Measurements from ENCODE around the gene LRG1. TPM values are rescaled to one million over a fixed set of nuclear protein-coding genes. Genes with fewer than 3 reads are reported as not detected.

LRG1 gene
- total RNA-seq, 2 donors from 2014 or later = 2.5 to 3.6 TPM

DNA sequence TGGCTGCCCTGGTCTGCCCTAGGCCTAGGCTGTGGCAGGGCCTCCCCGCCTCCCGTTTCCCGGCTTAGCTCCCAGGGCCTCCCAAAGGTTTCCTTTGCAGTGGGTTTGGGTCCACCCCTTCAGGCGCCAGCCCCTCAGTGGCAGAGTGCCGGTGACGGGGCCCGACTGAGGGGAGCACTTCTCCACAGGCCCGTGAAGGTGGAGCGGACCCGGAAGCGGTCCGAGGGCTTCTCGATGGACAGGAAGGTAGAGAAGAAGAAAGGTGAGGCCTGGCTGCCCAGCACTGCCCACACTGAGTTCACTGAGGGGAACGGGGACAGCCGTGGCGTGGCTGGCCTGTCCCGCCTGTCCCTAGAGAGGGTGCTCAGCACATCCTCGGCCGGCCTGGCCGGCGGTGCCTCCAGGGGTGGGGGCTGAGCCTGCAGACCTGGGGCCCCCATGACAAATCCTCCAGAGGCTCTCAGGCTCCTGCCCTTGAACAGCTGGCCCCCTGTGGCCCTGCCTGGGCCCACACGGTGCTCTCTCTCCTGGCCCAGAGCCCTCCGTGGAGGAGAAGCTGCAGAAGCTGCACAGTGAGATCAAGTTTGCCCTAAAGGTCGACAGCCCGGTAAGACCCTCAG, 42.0 kb downstream of the LRG1 start:
- Histone ChIP-seq H3K36me3 (peaks cover 8 to 31% of the 10 kb centered on the region in 2 donors), H3K27ac (no peak overlapping the region)

GRCh38 chr19:4496304-4496703, 43.5 kb downstream of the LRG1 start:
- Histone ChIP-seq H3K27ac (no peak overlapping the region), H3K36me3 (peaks cover 15 to 34% of the 10 kb centered on the region in 2 donors), H3K9me3 (no peaks in the 10 kb centered on the region), H3K4me1 (replicated peaks) (no peaks in the 10 kb centered on the region), H3K4me3 (no peak overlapping the region), H3K27me3 (replicated peaks; ENCODE audit: insufficient read depth) (no peaks in the 10 kb centered on the region)
- WGBS = 86% methylated on average over 18 of the region's 18 CpGs
- intact Hi-C loops (cut with DNase I) = no loop called here
- TF ChIP-seq POLR2A (IDR thresholded peaks at IDR 0.05) = no peak
- TF ChIP-seq, protein P1, sequence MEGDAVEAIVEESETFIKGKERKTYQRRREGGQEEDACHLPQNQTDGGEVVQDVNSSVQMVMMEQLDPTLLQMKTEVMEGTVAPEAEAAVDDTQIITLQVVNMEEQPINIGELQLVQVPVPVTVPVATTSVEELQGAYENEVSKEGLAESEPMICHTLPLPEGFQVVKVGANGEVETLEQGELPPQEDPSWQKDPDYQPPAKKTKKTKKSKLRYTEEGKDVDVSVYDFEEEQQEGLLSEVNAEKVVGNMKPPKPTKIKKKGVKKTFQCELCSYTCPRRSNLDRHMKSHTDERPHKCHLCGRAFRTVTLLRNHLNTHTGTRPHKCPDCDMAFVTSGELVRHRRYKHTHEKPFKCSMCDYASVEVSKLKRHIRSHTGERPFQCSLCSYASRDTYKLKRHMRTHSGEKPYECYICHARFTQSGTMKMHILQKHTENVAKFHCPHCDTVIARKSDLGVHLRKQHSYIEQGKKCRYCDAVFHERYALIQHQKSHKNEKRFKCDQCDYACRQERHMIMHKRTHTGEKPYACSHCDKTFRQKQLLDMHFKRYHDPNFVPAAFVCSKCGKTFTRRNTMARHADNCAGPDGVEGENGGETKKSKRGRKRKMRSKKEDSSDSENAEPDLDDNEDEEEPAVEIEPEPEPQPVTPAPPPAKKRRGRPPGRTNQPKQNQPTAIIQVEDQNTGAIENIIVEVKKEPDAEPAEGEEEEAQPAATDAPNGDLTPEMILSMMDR (IDR thresholded peaks at IDR 0.05) = no peak
- no peak for TF ChIP-seq POLR2AphosphoS5 (IDR thresholded peaks at IDR 0.05)
- DNase-seq (ENCODE audit: low spot score) = no peak

More for the DNA sequence above, 42.0 kb downstream of the LRG1 start:
- no peaks in the 10 kb centered on the region for H3K27me3 ChIP-seq (replicated peaks; ENCODE audit: insufficient read depth)
- no peak overlapping the region for H3K4me3 ChIP-seq
- no peaks in the 10 kb centered on the region for H3K9me3 ChIP-seq
- TF ChIP-seq POLR2AphosphoS5 (IDR thresholded peaks at IDR 0.05) = no peak
- TF ChIP-seq POLR2A (IDR thresholded peaks at IDR 0.05) = no peak
- TF ChIP-seq, protein P1 (IDR thresholded peaks at IDR 0.05) = no peak
- DNase-seq (ENCODE audit: low spot score) = no peak
- intact Hi-C loops (cut with DNase I) = no loop called here
- H3K4me1 ChIP-seq (replicated peaks) = no peaks in the 10 kb centered on the region
- WGBS = 91% methylated on average over 25 of the region's 25 CpGs

DNA sequence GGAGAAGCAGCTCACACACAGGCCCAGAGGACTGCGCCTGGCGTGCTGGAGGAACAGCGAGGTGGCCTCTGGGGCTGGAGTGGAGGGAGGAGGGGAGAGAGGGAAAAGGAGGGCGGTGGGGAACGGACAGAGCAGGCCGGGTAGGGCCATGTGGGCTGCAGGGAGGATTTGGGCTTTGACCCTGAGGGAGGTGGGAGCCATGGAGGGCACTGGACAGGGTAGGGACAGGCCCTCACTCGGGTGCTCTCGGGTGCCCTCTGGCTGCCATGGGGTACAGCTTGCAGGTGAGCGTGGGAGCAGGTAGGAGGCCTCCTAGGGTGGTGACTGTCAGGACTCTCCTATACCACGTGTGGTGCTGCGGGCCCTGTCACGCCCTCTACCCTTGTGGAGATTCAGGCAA, 44.4 kb downstream of the LRG1 start:
- intact Hi-C loops (cut with DNase I) = no loop called here
- 71% methylated on average over 12 of the region's 12 CpGs for WGBS
- H3K9me3 ChIP-seq = no peaks in the 10 kb centered on the region
- H3K27ac ChIP-seq = no peak overlapping the region
- no peak for DNase-seq (ENCODE audit: low spot score)
- H3K4me1 ChIP-seq (replicated peaks) = no peaks in the 10 kb centered on the region
- TF ChIP-seq POLR2A (IDR thresholded peaks at IDR 0.05) = no peak
- TF ChIP-seq POLR2AphosphoS5 (IDR thresholded peaks at IDR 0.05) = no peak
- TF ChIP-seq, protein P1 (IDR thresholded peaks at IDR 0.05) = peak in 2 of 4 experiments; percentile 13 to 44
- no peaks in the 10 kb centered on the region for H3K27me3 ChIP-seq (replicated peaks; ENCODE audit: insufficient read depth)
- no peak overlapping the region for H3K4me3 ChIP-seq
- peaks cover 15 to 36% of the 10 kb centered on the region in 2 donors for H3K36me3 ChIP-seq

DNA sequence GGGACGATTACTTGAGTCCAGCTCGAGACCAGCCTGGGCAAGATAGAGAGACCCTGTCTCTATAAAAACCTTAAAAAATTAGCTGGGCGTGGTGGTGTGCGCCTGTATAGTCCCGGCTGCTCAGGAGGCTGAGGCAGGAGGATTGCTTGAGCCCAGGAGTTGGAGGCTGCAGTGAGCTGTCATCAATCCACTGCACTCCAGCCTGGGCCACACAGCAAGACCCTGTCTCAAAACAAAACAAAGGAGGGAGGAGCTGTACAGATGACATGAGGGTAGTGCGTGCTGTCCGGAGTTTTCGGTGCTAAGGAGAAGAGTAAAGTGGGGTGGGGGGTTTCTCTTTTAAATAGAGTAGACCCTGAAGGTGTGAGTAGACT, 45.2 kb downstream of the LRG1 start:
- DNase-seq (ENCODE audit: low spot score) = no peak
- Histone ChIP-seq H3K4me3 (no peak overlapping the region), H3K27ac (no peak overlapping the region), H3K27me3 (replicated peaks; ENCODE audit: insufficient read depth) (no peaks in the 10 kb centered on the region), H3K36me3 (peaks cover 15 to 36% of the 10 kb centered on the region in 2 donors), H3K4me1 (replicated peaks) (no peaks in the 10 kb centered on the region), H3K9me3 (no peaks in the 10 kb centered on the region)
- intact Hi-C loops (cut with DNase I) = no loop called here
- TF ChIP-seq POLR2AphosphoS5 (IDR thresholded peaks at IDR 0.05) = no peak
- TF ChIP-seq, protein P1 (IDR thresholded peaks at IDR 0.05) = no peak
- no peak for TF ChIP-seq POLR2A (IDR thresholded peaks at IDR 0.05)
- WGBS = 86% methylated on average over 8 of the region's 8 CpGs
